ENCODE results near the gene NBR1.
A peak's percentile ranks its signal among the peaks of the same experiment; 100 is the strongest.

GRCh38 chr17:43210576-43210975 lies 39.6 kb downstream of the NBR1 start:
- no peak for TF ChIP-seq RAD21 (IDR thresholded peaks at IDR 0.05; ENCODE audit: low read length)
- peak; percentile 65 for TF ChIP-seq CEBPB (IDR thresholded peaks at IDR 0.05; ENCODE audit: low read depth, low read length)
- TF ChIP-seq CTCF (conservative IDR thresholded peaks at IDR 0.05; ENCODE audit: low read depth, low read length): no peak
- TF ChIP-seq BHLHE40 (IDR thresholded peaks at IDR 0.05; ENCODE audit: low read depth, low read length): no peak
- no peak for TF ChIP-seq USF2 (IDR thresholded peaks at IDR 0.05; ENCODE audit: low read depth, low read length)
- TF ChIP-seq POLR2A (IDR thresholded peaks at IDR 0.05; ENCODE audit: low read depth, low read length): no peak
- no peak for TF ChIP-seq MAZ (IDR thresholded peaks at IDR 0.05; ENCODE audit: borderline replicate concordance, low read depth, low read length)
- TF ChIP-seq MXI1 (IDR thresholded peaks at IDR 0.05; ENCODE audit: borderline replicate concordance, low read depth, low read length): no peak
